OCI-LY7 (cell line): Measurements from ENCODE around the gene KRT6C. TPM values are rescaled to one million over a fixed set of nuclear protein-coding genes. Genes with fewer than 3 reads are reported as not detected.

ENCODE experiments used
- BruUV-seq: library from RNA; stranded (reverse); fragments of 400-500 nt; replicated peaks from 2 replicates; lab custom pipeline; 2021; lab: Mats Ljungman, UMichigan
- CTCF ChIA-PET: fragments of 300-600 bp; sonication (Branson Sonifier 250); formaldehyde crosslinking; loops from one replicate; lab custom pipeline; 2022; ENCODE audit warnings: antibody characterized with exemption; ENCODE audit not compliant: unreplicated experiment; lab: Charles Lee
- POLR2A ChIA-PET: fragments of 300-600 bp; sonication (Branson Sonifier 250); formaldehyde crosslinking; loops from one replicate; lab custom pipeline; 2022; ENCODE audit warnings: antibody characterized with exemption; lab: Charles Lee
- DNase-seq: peaks from one replicate; pipeline ENCODE4 v3.0.0-alpha.2; 2015; ENCODE audit warnings: low spot score
- H2AFZ ChIP-seq: fragments of 200-600 bp; sonication (generic), shearing (Covaris generic); 2 replicates; pipeline ENCODE4 v1.6.1; 2014; ENCODE audit warnings: mild to moderate bottlenecking, antibody characterized with exemption, low read length, moderate library complexity
- H3K27ac ChIP-seq: fragments of 200-600 bp; sonication (generic); 2 replicates; pipeline ENCODE4 v1.5.1; 2014; ENCODE audit warnings: mixed run types, low read depth, mild to moderate bottlenecking, moderate library complexity, low read length, inconsistent platforms; ENCODE audit not compliant: poor library complexity, severe bottlenecking
- H3K36me3 ChIP-seq: fragments of 200-600 bp; sonication (generic); 2 replicates; pipeline ENCODE4 v1.6.1; 2014; ENCODE audit warnings: mild to moderate bottlenecking, antibody characterized with exemption, low read length, moderate library complexity, mixed read lengths; ENCODE audit not compliant: insufficient read depth
- H3K4me1 ChIP-seq: fragments of 200-600 bp; sonication (generic); 2 replicates; pipeline ENCODE4 v1.5.1; 2014; ENCODE audit warnings: mild to moderate bottlenecking, low read length; ENCODE audit not compliant: insufficient read depth, poor library complexity, severe bottlenecking
- H3K4me2 ChIP-seq: fragments of 200-600 bp; sonication (generic); 2 replicates; pipeline ENCODE4 v1.6.1; 2014; ENCODE audit warnings: mild to moderate bottlenecking, low read length
- H3K4me3 ChIP-seq: fragments of 200-600 bp; sonication (generic); 2 replicates; pipeline ENCODE4 v1.5.1; 2014; ENCODE audit warnings: mild to moderate bottlenecking, low read depth, low read length; ENCODE audit not compliant: poor library complexity, severe bottlenecking
- H3K79me2 ChIP-seq: fragments of 200-600 bp; sonication (generic); 2 replicates; pipeline ENCODE4 v1.6.1; 2016; ENCODE audit warnings: low read depth, mild to moderate bottlenecking, low read length, moderate library complexity, mixed read lengths; ENCODE audit not compliant: insufficient read depth
- H3K9me2 ChIP-seq: fragments of 200-600 bp; sonication (generic); 2 replicates; pipeline ENCODE4 v1.6.1; 2016; ENCODE audit warnings: mild to moderate bottlenecking, low read length, mixed read lengths; ENCODE audit not compliant: insufficient read depth
- H3K9me3 ChIP-seq: fragments of 200-600 bp; sonication (generic); 2 replicates; pipeline ENCODE4 v1.6.1; 2014; ENCODE audit warnings: mild to moderate bottlenecking, mixed run types, low read length, mixed read lengths
- H4K20me1 ChIP-seq: fragments of 200-600 bp; sonication (generic); 2 replicates; pipeline ENCODE4 v1.6.1; 2014; ENCODE audit warnings: mild to moderate bottlenecking, antibody characterized with exemption, low read length, moderate library complexity, mixed read lengths; ENCODE audit not compliant: insufficient read depth
- CTCF ChIP-seq: fragments of 200-600 bp; sonication (generic); conservative IDR thresholded peaks from 2 replicates; pipeline ENCODE4 v1.5.1; 2014; ENCODE audit warnings: mild to moderate bottlenecking, antibody characterized with exemption, low read length, moderate library complexity, mixed read lengths
- EZH2phosphoT487 ChIP-seq: fragments of 200-600 bp; sonication (generic); IDR thresholded peaks from 2 replicates; pipeline ENCODE4 v1.6.1; 2018; ENCODE audit warnings: low read depth, borderline replicate concordance, mild to moderate bottlenecking, mixed run types, antibody characterized with exemption, low read length, moderate library complexity, mixed read lengths
- intact Hi-C: fragments of 100-400 bp; cut with micrococcal nuclease; formaldehyde crosslinking; loops from one replicate; pipeline ENCODE4 v1.10.0; 2022; ENCODE audit not compliant: unreplicated experiment
- total RNA-seq, 2 experiments: library from RNA; depleted of rRNA in 1 of 2; stranded (reverse); fragments of >200 nt in 1 of 2; shearing (Covaris generic) in 1 of 2; gene quantifications; 2 replicates each; pipeline ENCODE4 v1.2.3, GENCODE V29; 2014 to 2022

Gene KRT6C
- total RNA-seq, 2 experiments from 2014 or later: not detected

DNA sequence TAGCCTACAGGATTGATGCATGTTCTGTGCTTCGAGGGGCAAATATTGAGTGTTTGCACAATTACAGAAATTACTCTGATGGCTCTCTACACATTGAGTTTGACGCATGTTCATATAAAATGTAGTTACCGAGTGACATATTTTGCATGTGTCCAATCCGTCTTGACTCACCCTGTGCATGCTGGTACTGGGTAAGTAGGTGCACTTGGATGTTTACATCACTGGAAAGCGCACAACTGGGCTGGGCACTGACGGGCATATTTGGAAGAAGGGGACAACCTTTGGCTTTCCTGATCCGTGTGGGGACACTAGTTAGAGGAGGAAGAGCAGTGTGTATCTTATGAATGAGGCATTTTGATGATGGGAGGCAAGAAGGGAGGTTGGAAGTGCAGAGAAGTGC is 24.4 kb upstream of the KRT6C start:
- Histone ChIP-seq H3K4me1 (peaks cover 21% of the 10 kb centered on the region), H3K4me3 (no peak overlapping the region), H3K36me3 (no peaks in the 10 kb centered on the region), H3K27ac (no peak overlapping the region), H3K9me2 (no peaks in the 10 kb centered on the region), H3K79me2 (no peaks in the 10 kb centered on the region), H2AFZ (no peak overlapping the region), H4K20me1 (no peaks in the 10 kb centered on the region), H3K9me3 (no peaks in the 10 kb centered on the region), H3K4me2 (no peak overlapping the region)
- ChIA-PET POLR2A (no interaction called here), CTCF (no interaction called here)
- TF ChIP-seq EZH2phosphoT487 (no peak), CTCF (no peak)
- intact Hi-C loops: no loop called here
- DNase-seq: no peak
- BruUV-seq: no TSS peak

GRCh38 chr12:52496590-52497071 is 23.0 kb upstream of the KRT6C start:
- intact Hi-C loops: no loop called here
- H4K20me1 ChIP-seq: no peaks in the 10 kb centered on the region
- no peak overlapping the region for H3K27ac ChIP-seq
- ChIA-PET CTCF (interaction anchor here (0.6 kb wide), 1 partner anchor 113 kb away, joined by 3 read pairs; no protein-coding TSS in a partner anchor), POLR2A (interaction anchor here (0.6 kb wide), 2 partner anchors 323 to 395 kb away, joined by 3 to 5 read pairs; no protein-coding TSS in a partner anchor)
- peak overlapping the region; percentile 48 for H3K4me2 ChIP-seq
- H3K9me3 ChIP-seq: no peaks in the 10 kb centered on the region
- no peaks in the 10 kb centered on the region for H3K36me3 ChIP-seq
- no peak overlapping the region for H3K4me3 ChIP-seq
- BruUV-seq: no TSS peak
- H3K79me2 ChIP-seq: no peaks in the 10 kb centered on the region
- no peaks in the 10 kb centered on the region for H3K9me2 ChIP-seq
- peaks cover 21% of the 10 kb centered on the region for H3K4me1 ChIP-seq
- no peak for DNase-seq
- TF ChIP-seq EZH2phosphoT487: no peak
- TF ChIP-seq CTCF: no peak
- 0 out of 2 replicates have a peak overlapping the region, but pooled peaks have one; percentile 34 for H2AFZ ChIP-seq

- peak overlapping the region; percentile 48 for H3K4me2 ChIP-seq
- CTCF ChIA-PET: no interaction called here
- no TSS peak for BruUV-seq
Observed at GRCh38 chr12:52496054-52496453, 22.4 kb upstream of the KRT6C start.

More at GRCh38 chr12:52496054-52496453, 22.4 kb upstream of the KRT6C start:
- peaks cover 21% of the 10 kb centered on the region for H3K4me1 ChIP-seq
- H2AFZ ChIP-seq: peak overlapping the region; percentile 34; the same call in 1 of the 2 replicates
- no peaks in the 10 kb centered on the region for H3K79me2 ChIP-seq
- peak; percentile 8 for DNase-seq
- no peak overlapping the region for H3K27ac ChIP-seq
- TF ChIP-seq EZH2phosphoT487: no peak
- TF ChIP-seq CTCF: no peak
- no peaks in the 10 kb centered on the region for H3K9me3 ChIP-seq
- H4K20me1 ChIP-seq: no peaks in the 10 kb centered on the region
- H3K36me3 ChIP-seq: no peaks in the 10 kb centered on the region
- intact Hi-C loops: no loop called here
- H3K9me2 ChIP-seq: no peaks in the 10 kb centered on the region
- POLR2A ChIA-PET: interaction anchor here (0.6 kb wide), 2 partner anchors 324 to 395 kb away, joined by 3 to 5 read pairs; no protein-coding TSS in a partner anchor
- H3K4me3 ChIP-seq: no peak overlapping the region
